ENCODE measurements around the gene PROCA1. TPM values are rescaled to one million over a fixed set of nuclear protein-coding genes. Genes with fewer than 3 reads are reported as not detected.

PROCA1 gene
- polyA plus RNA-seq, 1 of the 3 experiments (the other 2 are of a cell fraction) = 7.1 TPM

DNA sequence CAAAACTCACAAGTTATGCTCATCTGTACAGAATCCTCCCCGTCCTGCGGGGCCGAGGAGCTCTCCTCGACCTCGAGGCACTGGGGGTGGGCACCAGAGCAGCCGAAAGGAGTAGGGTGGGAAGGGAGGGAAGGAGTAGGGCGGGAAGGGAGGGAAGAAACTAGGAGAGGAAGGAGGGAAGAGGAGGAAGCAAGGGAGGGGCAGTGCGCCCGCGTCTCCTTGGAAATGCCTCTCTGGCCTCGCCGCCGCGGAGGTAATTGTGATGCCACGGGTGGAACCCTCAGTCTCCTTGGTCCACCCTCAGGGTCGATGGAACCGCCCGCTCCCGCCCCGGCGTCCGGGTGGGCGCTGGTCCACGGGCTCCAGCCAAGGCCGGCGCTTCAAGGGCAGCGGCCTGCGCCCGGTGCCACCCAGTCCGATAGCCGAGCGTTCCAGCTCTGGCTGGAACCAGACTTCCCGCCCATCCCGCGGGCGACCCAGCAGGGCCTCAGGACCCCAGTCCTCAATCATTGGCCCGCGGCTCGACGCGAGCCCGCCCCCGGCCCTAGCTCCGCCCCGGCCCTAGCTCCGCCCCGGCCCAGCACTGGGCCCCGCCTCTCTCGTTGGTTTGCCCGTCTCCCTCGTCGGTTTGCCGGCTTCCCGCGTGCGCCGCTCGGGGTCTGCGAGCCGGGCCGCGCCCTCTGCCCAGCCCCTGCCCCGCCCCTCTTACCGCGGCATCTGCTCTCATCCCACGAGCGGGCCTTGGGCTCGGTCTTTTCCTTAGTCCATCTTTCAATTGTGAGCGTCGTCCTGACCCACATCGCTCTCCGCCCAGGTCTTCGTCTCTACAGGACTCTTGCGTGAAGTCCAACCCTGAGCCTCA is 596 bp downstream of the PROCA1 start:
- peaks cover 9% of the 10 kb centered on the region; the same call in 1 of the 2 replicates for H3K79me2 ChIP-seq (ENCODE audit: insufficient read depth)
- 16% methylated on average over 31 of the region's 74 CpGs for WGBS (ENCODE audit: low lambda C conversion rate)
- no peaks in the 10 kb centered on the region for H3K27me3 ChIP-seq (ENCODE audit: insufficient read depth)
- H3K4me2 ChIP-seq = peak overlapping the region; percentile 95
- no peaks in the 10 kb centered on the region for H3K36me3 ChIP-seq (replicated peaks in 1 of 2; ENCODE audit: control insufficient read depth in 1 of 2, insufficient read depth in 2 of 2, low read length in 1 of 2)
- H3F3A ChIP-seq (replicated peaks; ENCODE audit: insufficient read depth) = peaks cover 32% of the 10 kb centered on the region
- H3K9ac ChIP-seq = peak overlapping the region; percentile 90
- peak; percentile 99 for DNase-seq
- H4K20me1 ChIP-seq (ENCODE audit: insufficient read depth) = no peaks in the 10 kb centered on the region
- peak overlapping the region; percentile 83; the same call in 1 of the 2 replicates for H2AFZ ChIP-seq (ENCODE audit: low read depth)
- POLR2A ChIA-PET = interaction anchor here (0.6 to 3.2 kb wide), 7 partner anchors 10 to 240 kb away, joined by 3 to 46 read pairs (median 5); partner anchors contain the start of genes FAM222B, FLOT2, PHF12 and RPL23A
- H3K9me2 ChIP-seq = no peaks in the 10 kb centered on the region
- CTCF ChIA-PET = interaction anchor here (0.7 to 4.1 kb wide), 9 partner anchors 9 to 191 kb away, joined by 3 to 25 read pairs (median 4); partner anchors contain the start of genes NEK8, RPL23A and TLCD1
- no peaks in the 10 kb centered on the region for H3K9me3 ChIP-seq
- H3K4me3 ChIP-seq (ENCODE audit: low read depth in 2 of 2, low read length in 1 of 2) = peak overlapping the region; percentile 59 to 69
- peaks cover 0 to 13% of the 10 kb centered on the region in 2 experiments; a peak in 2 of 4 replicates for H3K4me1 ChIP-seq (ENCODE audit: control insufficient read depth in 1 of 2, insufficient read depth in 2 of 2, low read depth in 1 of 2, low read length in 1 of 2)
- peak overlapping the region; percentile 78 to 90 for H3K27ac ChIP-seq (ENCODE audit: low read depth in 2 of 2, low read length in 1 of 2)
- no peak for TF ChIP-seq FOXJ3 (CRISPR knock-in tag; IDR thresholded peaks at IDR 0.05)
- TF ChIP-seq NFIC (IDR thresholded peaks at IDR 0.05; ENCODE audit: borderline replicate concordance) = no peak
- TF ChIP-seq MXI1 (IDR thresholded peaks at IDR 0.05; ENCODE audit: low read depth, low read length) = peak; percentile 64
- no peak for TF ChIP-seq EZH2phosphoT487 (IDR thresholded peaks at IDR 0.05; ENCODE audit: borderline replicate concordance, low read depth)
- no peak for TF ChIP-seq YY1 (IDR thresholded peaks at IDR 0.05; ENCODE audit: low read depth)
- TF ChIP-seq FOXM1 (IDR thresholded peaks at IDR 0.05; ENCODE audit: low read depth) = no peak
- TF ChIP-seq ELF1 (IDR thresholded peaks at IDR 0.05) = no peak
- no peak for TF ChIP-seq TCF12 (IDR thresholded peaks at IDR 0.05)
- TF ChIP-seq, protein P1, sequence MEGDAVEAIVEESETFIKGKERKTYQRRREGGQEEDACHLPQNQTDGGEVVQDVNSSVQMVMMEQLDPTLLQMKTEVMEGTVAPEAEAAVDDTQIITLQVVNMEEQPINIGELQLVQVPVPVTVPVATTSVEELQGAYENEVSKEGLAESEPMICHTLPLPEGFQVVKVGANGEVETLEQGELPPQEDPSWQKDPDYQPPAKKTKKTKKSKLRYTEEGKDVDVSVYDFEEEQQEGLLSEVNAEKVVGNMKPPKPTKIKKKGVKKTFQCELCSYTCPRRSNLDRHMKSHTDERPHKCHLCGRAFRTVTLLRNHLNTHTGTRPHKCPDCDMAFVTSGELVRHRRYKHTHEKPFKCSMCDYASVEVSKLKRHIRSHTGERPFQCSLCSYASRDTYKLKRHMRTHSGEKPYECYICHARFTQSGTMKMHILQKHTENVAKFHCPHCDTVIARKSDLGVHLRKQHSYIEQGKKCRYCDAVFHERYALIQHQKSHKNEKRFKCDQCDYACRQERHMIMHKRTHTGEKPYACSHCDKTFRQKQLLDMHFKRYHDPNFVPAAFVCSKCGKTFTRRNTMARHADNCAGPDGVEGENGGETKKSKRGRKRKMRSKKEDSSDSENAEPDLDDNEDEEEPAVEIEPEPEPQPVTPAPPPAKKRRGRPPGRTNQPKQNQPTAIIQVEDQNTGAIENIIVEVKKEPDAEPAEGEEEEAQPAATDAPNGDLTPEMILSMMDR (IDR thresholded peaks at IDR 0.05) = no peak
- no peak for TF ChIP-seq RXRA (IDR thresholded peaks at IDR 0.05; ENCODE audit: borderline replicate concordance, low read depth)
- no peak for TF ChIP-seq FOSL2 (IDR thresholded peaks at IDR 0.05; ENCODE audit: borderline replicate concordance, low read depth)
- TF ChIP-seq GABPA (IDR thresholded peaks at IDR 0.05; ENCODE audit: low read depth) = no peak
- TF ChIP-seq, protein P2, sequence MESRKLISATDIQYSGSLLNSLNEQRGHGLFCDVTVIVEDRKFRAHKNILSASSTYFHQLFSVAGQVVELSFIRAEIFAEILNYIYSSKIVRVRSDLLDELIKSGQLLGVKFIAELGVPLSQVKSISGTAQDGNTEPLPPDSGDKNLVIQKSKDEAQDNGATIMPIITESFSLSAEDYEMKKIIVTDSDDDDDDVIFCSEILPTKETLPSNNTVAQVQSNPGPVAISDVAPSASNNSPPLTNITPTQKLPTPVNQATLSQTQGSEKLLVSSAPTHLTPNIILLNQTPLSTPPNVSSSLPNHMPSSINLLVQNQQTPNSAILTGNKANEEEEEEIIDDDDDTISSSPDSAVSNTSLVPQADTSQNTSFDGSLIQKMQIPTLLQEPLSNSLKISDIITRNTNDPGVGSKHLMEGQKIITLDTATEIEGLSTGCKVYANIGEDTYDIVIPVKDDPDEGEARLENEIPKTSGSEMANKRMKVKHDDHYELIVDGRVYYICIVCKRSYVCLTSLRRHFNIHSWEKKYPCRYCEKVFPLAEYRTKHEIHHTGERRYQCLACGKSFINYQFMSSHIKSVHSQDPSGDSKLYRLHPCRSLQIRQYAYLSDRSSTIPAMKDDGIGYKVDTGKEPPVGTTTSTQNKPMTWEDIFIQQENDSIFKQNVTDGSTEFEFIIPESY (IDR thresholded peaks at IDR 0.05; ENCODE audit: borderline replicate concordance, low read depth) = no peak
- TF ChIP-seq CHD2 (IDR thresholded peaks at IDR 0.05; ENCODE audit: low read length, partially characterized antibody) = peak; percentile 14
- TF ChIP-seq, protein P3, sequence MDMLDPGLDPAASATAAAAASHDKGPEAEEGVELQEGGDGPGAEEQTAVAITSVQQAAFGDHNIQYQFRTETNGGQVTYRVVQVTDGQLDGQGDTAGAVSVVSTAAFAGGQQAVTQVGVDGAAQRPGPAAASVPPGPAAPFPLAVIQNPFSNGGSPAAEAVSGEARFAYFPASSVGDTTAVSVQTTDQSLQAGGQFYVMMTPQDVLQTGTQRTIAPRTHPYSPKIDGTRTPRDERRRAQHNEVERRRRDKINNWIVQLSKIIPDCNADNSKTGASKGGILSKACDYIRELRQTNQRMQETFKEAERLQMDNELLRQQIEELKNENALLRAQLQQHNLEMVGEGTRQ (IDR thresholded peaks at IDR 0.05; ENCODE audit: borderline replicate concordance, low read depth, low read length) = no peak
- no peak for TF ChIP-seq MEF2A (IDR thresholded peaks at IDR 0.05; ENCODE audit: borderline replicate concordance, low read depth)
- TF ChIP-seq NRF1 (IDR thresholded peaks at IDR 0.05; ENCODE audit: low read depth, low read length) = peak; percentile 37; the same call in 1 of the 2 replicates
- no peak for TF ChIP-seq RAD21 (IDR thresholded peaks at IDR 0.05; ENCODE audit: low read length)
- TF ChIP-seq SIN3A (IDR thresholded peaks at IDR 0.05; ENCODE audit: borderline replicate concordance, low read depth, low read length) = peak; percentile 68; the same call in 1 of the 2 replicates
- peak; percentile 91 for TF ChIP-seq POLR2AphosphoS5 (IDR thresholded peaks at IDR 0.05; ENCODE audit: low read depth, low read length)
- TF ChIP-seq GATA2 (CRISPR knock-in tag; IDR thresholded peaks at IDR 0.05) = no peak
- TF ChIP-seq, protein P4, sequence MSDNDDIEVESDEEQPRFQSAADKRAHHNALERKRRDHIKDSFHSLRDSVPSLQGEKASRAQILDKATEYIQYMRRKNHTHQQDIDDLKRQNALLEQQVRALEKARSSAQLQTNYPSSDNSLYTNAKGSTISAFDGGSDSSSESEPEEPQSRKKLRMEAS (IDR thresholded peaks at IDR 0.05; ENCODE audit: low read depth) = peak; percentile 54
- TF ChIP-seq, protein P5, sequence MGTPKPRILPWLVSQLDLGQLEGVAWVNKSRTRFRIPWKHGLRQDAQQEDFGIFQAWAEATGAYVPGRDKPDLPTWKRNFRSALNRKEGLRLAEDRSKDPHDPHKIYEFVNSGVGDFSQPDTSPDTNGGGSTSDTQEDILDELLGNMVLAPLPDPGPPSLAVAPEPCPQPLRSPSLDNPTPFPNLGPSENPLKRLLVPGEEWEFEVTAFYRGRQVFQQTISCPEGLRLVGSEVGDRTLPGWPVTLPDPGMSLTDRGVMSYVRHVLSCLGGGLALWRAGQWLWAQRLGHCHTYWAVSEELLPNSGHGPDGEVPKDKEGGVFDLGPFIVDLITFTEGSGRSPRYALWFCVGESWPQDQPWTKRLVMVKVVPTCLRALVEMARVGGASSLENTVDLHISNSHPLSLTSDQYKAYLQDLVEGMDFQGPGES (IDR thresholded peaks at IDR 0.05; ENCODE audit: low read depth, low read length) = no peak
- peak; percentile 88 for TF ChIP-seq TAF1 (IDR thresholded peaks at IDR 0.05; ENCODE audit: borderline replicate concordance, low read depth, low read length)
- no peak for TF ChIP-seq TEAD4 (IDR thresholded peaks at IDR 0.05; ENCODE audit: borderline replicate concordance, insufficient read depth)
- TF ChIP-seq SMC3 (IDR thresholded peaks at IDR 0.05; ENCODE audit: low read depth, low read length) = no peak
- no peak for TF ChIP-seq RFX5 (IDR thresholded peaks at IDR 0.05; ENCODE audit: low read length)
